Measurements from ENCODE around the gene BRAT1.

The BRAT1 gene

GRCh38 chr7:2508327-2509215, 46.8 kb downstream of the BRAT1 start:
- TF ChIP-seq JUND (IDR thresholded peaks at IDR 0.05; ENCODE audit: low read depth): no peak
- DNase-seq (ENCODE audit: low read depth in 1 of 2, low spot score in 1 of 2): peak in 1 of 2 experiments; percentile 68
- in situ Hi-C loops (cut with HindIII; ENCODE audit: low pct_unique_long_range_greater_than_20kb, low sequenced_read_pairs): no loop called here

- no peak for TF ChIP-seq JUND (IDR thresholded peaks at IDR 0.05; ENCODE audit: low read depth)
- DNase-seq (ENCODE audit: low read depth in 1 of 2, low spot score in 1 of 2): no peak
- in situ Hi-C loops (cut with HindIII; ENCODE audit: low pct_unique_long_range_greater_than_20kb, low sequenced_read_pairs): no loop called here
These were observed 47.4 kb downstream of the BRAT1 start for GRCh38 chr7:2507917-2508306.

GRCh38 chr7:2507208-2507916, 48.0 kb downstream of the BRAT1 start:
- in situ Hi-C loops (cut with HindIII; ENCODE audit: low pct_unique_long_range_greater_than_20kb, low sequenced_read_pairs): no loop called here
- no peak for DNase-seq (ENCODE audit: low read depth in 1 of 2, low spot score in 1 of 2)
- no peak for TF ChIP-seq JUND (IDR thresholded peaks at IDR 0.05; ENCODE audit: low read depth)

- in situ Hi-C loops (cut with HindIII; ENCODE audit: low pct_unique_long_range_greater_than_20kb, low sequenced_read_pairs): no loop called here
- no peak for DNase-seq (ENCODE audit: low read depth in 1 of 2, low spot score in 1 of 2)
- no peak for TF ChIP-seq JUND (IDR thresholded peaks at IDR 0.05; ENCODE audit: low read depth)
These were observed 49.9 kb downstream of the BRAT1 start for GRCh38 chr7:2505401-2505800.

DNA sequence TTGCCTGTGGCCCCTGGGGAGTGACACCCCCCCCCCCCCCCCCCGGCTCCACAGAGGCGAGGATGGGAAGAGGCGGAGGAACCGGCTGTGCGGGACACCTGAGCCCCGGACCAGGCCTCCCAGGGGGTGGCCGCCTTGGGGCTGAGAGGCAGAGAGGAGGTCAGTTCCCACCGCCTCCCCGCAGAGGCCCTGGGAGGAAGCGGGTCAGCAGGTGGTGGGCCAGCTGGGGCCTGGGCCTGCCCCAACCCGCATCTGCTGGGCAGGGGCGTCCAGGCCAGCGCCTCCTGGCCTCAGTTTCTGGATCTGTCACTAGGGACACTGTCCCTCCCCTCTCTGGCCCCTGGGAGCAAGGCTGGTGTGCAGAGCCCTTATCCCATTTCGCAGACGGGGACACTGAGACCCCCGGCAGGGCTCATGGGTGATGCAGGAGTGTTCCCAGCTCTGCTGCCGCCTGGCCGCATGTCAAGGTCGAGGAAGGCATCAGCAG, 50.4 kb downstream of the BRAT1 start:
- DNase-seq (ENCODE audit: low read depth in 1 of 2, low spot score in 1 of 2): peak; percentile 68 to 74
- TF ChIP-seq JUND (IDR thresholded peaks at IDR 0.05; ENCODE audit: low read depth): no peak
- in situ Hi-C loops (cut with HindIII; ENCODE audit: low pct_unique_long_range_greater_than_20kb, low sequenced_read_pairs): no loop called here

- TF ChIP-seq JUND (IDR thresholded peaks at IDR 0.05; ENCODE audit: low read depth): no peak
- no peak for DNase-seq (ENCODE audit: low read depth in 1 of 2, low spot score in 1 of 2)
- in situ Hi-C loops (cut with HindIII; ENCODE audit: low pct_unique_long_range_greater_than_20kb, low sequenced_read_pairs): no loop called here
These were observed 51.0 kb downstream of the BRAT1 start for GRCh38 chr7:2504128-2504888.

- no peak for TF ChIP-seq JUND (IDR thresholded peaks at IDR 0.05; ENCODE audit: low read depth)
- no peak for DNase-seq (ENCODE audit: low read depth in 1 of 2, low spot score in 1 of 2)
- in situ Hi-C loops (cut with HindIII; ENCODE audit: low pct_unique_long_range_greater_than_20kb, low sequenced_read_pairs): no loop called here
These were observed 52.0 kb downstream of the BRAT1 start for GRCh38 chr7:2503056-2503941.

DNA sequence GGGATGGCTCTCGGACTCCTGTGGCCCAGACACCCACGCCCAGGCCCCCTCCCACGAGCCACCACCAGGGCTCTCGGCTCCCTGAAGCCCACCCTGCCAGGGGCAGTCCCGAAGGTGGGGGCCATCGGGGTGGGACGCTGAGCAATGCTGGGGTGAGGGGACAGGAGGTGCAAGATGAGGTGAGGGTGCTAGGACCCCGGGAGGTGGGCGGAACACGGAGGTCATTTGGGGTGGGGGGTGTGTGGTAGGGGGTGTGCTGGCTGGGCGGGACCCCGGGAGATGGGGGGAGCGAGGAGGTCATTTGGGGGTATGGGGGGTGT, 52.7 kb downstream of the BRAT1 start:
- in situ Hi-C loops (cut with HindIII; ENCODE audit: low pct_unique_long_range_greater_than_20kb, low sequenced_read_pairs): no loop called here
- no peak for TF ChIP-seq JUND (IDR thresholded peaks at IDR 0.05; ENCODE audit: low read depth)
- DNase-seq (ENCODE audit: low read depth in 1 of 2, low spot score in 1 of 2): no peak

DNA sequence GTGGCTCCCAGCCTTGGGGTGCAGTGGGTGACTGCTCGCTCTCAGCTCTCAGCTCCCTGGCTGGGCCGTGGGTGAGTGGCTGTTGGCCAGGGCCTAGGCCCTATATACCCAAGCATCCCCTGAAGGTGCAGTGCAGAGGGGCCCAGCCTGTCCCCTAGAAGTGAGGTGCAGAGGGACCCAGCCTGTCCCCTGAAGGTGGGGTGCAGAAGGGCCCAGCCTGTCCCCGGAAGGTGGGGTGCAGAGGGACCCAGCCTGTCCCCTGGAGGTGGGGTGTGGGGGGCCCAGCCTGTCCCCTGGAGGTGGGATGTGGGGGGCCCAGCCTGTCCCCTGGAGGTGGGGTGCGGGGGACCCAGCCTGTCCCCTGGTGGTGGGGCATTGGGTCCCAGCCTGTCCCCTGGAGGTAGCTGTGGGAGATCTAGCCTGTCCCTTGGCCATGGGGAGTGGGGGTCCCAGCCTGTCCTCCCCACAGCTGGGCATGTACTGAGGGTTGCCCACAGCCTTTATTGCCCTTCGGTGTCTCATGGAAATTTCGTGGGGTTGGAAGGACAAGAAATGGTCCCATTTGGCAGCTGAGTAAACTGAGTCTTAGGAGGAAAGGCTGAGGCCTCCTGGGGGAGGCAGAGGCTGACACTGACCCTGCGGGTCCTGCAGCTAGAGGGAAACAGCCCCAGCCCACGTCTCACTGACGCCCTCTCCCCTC, 53.2 kb downstream of the BRAT1 start:
- in situ Hi-C loops (cut with HindIII; ENCODE audit: low pct_unique_long_range_greater_than_20kb, low sequenced_read_pairs): no loop called here
- no peak for TF ChIP-seq JUND (IDR thresholded peaks at IDR 0.05; ENCODE audit: low read depth)
- DNase-seq (ENCODE audit: low read depth in 1 of 2, low spot score in 1 of 2): no peak

- in situ Hi-C loops (cut with HindIII; ENCODE audit: low pct_unique_long_range_greater_than_20kb, low sequenced_read_pairs): no loop called here
- no peak for DNase-seq (ENCODE audit: low read depth in 1 of 2, low spot score in 1 of 2)
- TF ChIP-seq JUND (IDR thresholded peaks at IDR 0.05; ENCODE audit: low read depth): no peak
These were observed 54.6 kb downstream of the BRAT1 start for GRCh38 chr7:2500701-2501100.

- DNase-seq (ENCODE audit: low read depth in 1 of 2, low spot score in 1 of 2): no peak
- in situ Hi-C loops (cut with HindIII; ENCODE audit: low pct_unique_long_range_greater_than_20kb, low sequenced_read_pairs): no loop called here
- TF ChIP-seq JUND (IDR thresholded peaks at IDR 0.05; ENCODE audit: low read depth): no peak
These were observed 55.4 kb downstream of the BRAT1 start for GRCh38 chr7:2499719-2500430.
